Astrocyte of the cerebellum (primary cell): Measurements from ENCODE around the gene CPEB4.

Experiments used
- DNase-seq: peaks from one replicate; pipeline ENCODE4 v3.0.0-alpha.2; 2011; ENCODE audit warnings: low read depth
- H3K4me3 ChIP-seq: 2 replicates; pipeline ENCODE4 v1.5.1; 2011; ENCODE audit warnings: mild to moderate bottlenecking, low read depth, low read length, moderate library complexity
- CTCF ChIP-seq: IDR thresholded peaks from 2 replicates; pipeline ENCODE4 v1.5.1; 2012; ENCODE audit warnings: low read length, low read depth, moderate library complexity, mild to moderate bottlenecking; ENCODE audit errors: missing control alignments
- in situ Hi-C: cut with HindIII; loops from 2 replicates; pipeline ENCODE4 v1.10.0; 2017; ENCODE audit warnings: low sequenced_read_pairs

Gene CPEB4

GRCh38 chr5:173884402-173885053 is 3.6 kb upstream of the CPEB4 start:
- no peak for TF ChIP-seq CTCF
- no peak overlapping the region for H3K4me3 ChIP-seq
- DNase-seq = no peak
- in situ Hi-C loops = no loop called here

- in situ Hi-C loops = no loop called here
- H3K4me3 ChIP-seq = no peak overlapping the region
- TF ChIP-seq CTCF = no peak
- no peak for DNase-seq
Measured at GRCh38 chr5:173885054-173885443, 3.1 kb upstream of the CPEB4 start.

GRCh38 chr5:173885475-173886010 is 2.6 kb upstream of the CPEB4 start:
- no peak for TF ChIP-seq CTCF
- DNase-seq = no peak
- no peak overlapping the region for H3K4me3 ChIP-seq
- in situ Hi-C loops = no loop called here

GRCh38 chr5:173886150-173886549 is 2.0 kb upstream of the CPEB4 start:
- no peak for DNase-seq
- no peak overlapping the region for H3K4me3 ChIP-seq
- in situ Hi-C loops = no loop called here

GRCh38 chr5:173888473-173889131 is 453 bp downstream of the CPEB4 start:
- DNase-seq = no peak
- TF ChIP-seq CTCF = no peak
- H3K4me3 ChIP-seq = peak overlapping the region; percentile 90
- in situ Hi-C loops = no loop called here

More at GRCh38 chr5:173886150-173886549, 2.0 kb upstream of the CPEB4 start:
- no peak for TF ChIP-seq CTCF

- H3K4me3 ChIP-seq = peak overlapping the region; percentile 90
- TF ChIP-seq CTCF = no peak
- in situ Hi-C loops = no loop called here
- no peak for DNase-seq
Measured at GRCh38 chr5:173890195-173890991, 2.2 kb downstream of the CPEB4 start.
